IMR-90 (cell line): ENCODE data around the gene DPF3. TPM values are rescaled to one million over a fixed set of nuclear protein-coding genes. Genes with fewer than 3 reads are reported as not detected.

Experiments
- ATAC-seq: fragments of 200-7000 bp; cut with Tn5 transposase; 2 replicates; pipeline ENCODE4 v1.9.1; 2020; ENCODE audit warnings: low read depth, mild to moderate bottlenecking, moderate library complexity
- BruUV-seq: library from RNA; stranded (reverse); fragments of 400-500 nt; replicated peaks from 2 replicates; lab custom pipeline; 2021; lab: Mats Ljungman, UMichigan
- CTCF ChIA-PET: fragments of 300-600 bp; formaldehyde crosslinking; extraction: SDS; loops from one replicate; lab custom pipeline; 2021; ENCODE audit warnings: antibody characterized with exemption; lab: Yijun Ruan, JAX
- POLR2A ChIA-PET: fragments of 300-600 bp; sonication (Branson Sonifier 250); formaldehyde crosslinking; loops from one replicate; lab custom pipeline; 2022; ENCODE audit warnings: antibody characterized with exemption; ENCODE audit not compliant: unreplicated experiment; lab: Charles Lee
- DNase-seq: peaks from one replicate; pipeline ENCODE4 v3.0.0; 2013
- H2AFZ ChIP-seq: replicated peaks from 2 replicates; pipeline ENCODE3; 2013; ENCODE audit warnings: low read length, mild to moderate bottlenecking; ENCODE audit not compliant: poor library complexity
- H2AK5ac ChIP-seq: 2 replicates; pipeline ENCODE4 v1.6.1; 2013; ENCODE audit warnings: low read depth, low read length, inconsistent platforms
- H2AK9ac ChIP-seq: replicated peaks from 2 replicates; pipeline ENCODE3; 2013; ENCODE audit warnings: mild to moderate bottlenecking, low read depth, low read length, moderate library complexity; ENCODE audit not compliant: poor library complexity
- H2BK120ac ChIP-seq: 2 replicates; pipeline ENCODE4 v1.6.1; 2013; ENCODE audit warnings: low read depth, low read length, inconsistent platforms
- H2BK15ac ChIP-seq: 3 replicates; pipeline ENCODE4 v1.6.1; 2013; ENCODE audit warnings: low read depth, low read length, inconsistent platforms
- H2BK20ac ChIP-seq: 2 replicates; pipeline ENCODE4 v1.6.1; 2013; ENCODE audit warnings: low read depth, mild to moderate bottlenecking, inconsistent platforms, low read length, moderate library complexity
- H2BK5ac ChIP-seq: 2 replicates; pipeline ENCODE4 v1.6.1; 2013; ENCODE audit warnings: mild to moderate bottlenecking, low read depth, low read length, inconsistent platforms; ENCODE audit not compliant: poor library complexity, severe bottlenecking
- H3K14ac ChIP-seq: replicated peaks from 2 replicates; pipeline ENCODE4 v1.6.1; 2013; ENCODE audit warnings: low read depth, low read length, inconsistent platforms
- H3K18ac ChIP-seq: 2 replicates; pipeline ENCODE4 v1.6.1; 2013; ENCODE audit warnings: low read depth, low read length, control low read depth
- H3K23ac ChIP-seq: 2 replicates; pipeline ENCODE4 v1.6.1; 2013; ENCODE audit warnings: low read depth, low read length, inconsistent platforms
- H3K27ac ChIP-seq: 2 replicates; pipeline ENCODE4 v1.5.1; 2013; ENCODE audit warnings: mild to moderate bottlenecking, control low read depth, low read length; ENCODE audit not compliant: insufficient read depth
- H3K27me3 ChIP-seq: 2 replicates; pipeline ENCODE4 v1.6.1; 2013; ENCODE audit warnings: low read length; ENCODE audit not compliant: control insufficient read depth, insufficient read depth
- H3K36me3 ChIP-seq: 2 replicates; pipeline ENCODE4 v1.6.1; 2013; ENCODE audit warnings: low read length, mixed read lengths; ENCODE audit not compliant: control insufficient read depth, insufficient read depth
- H3K4ac ChIP-seq: 2 replicates; pipeline ENCODE4 v1.6.1; 2013; ENCODE audit warnings: low read depth, low read length, inconsistent platforms
- H3K4me1 ChIP-seq: 2 replicates; pipeline ENCODE4 v1.6.1; 2013; ENCODE audit warnings: low read length, mixed read lengths; ENCODE audit not compliant: control insufficient read depth, insufficient read depth
- H3K4me2 ChIP-seq: 2 replicates; pipeline ENCODE4 v1.6.1; 2013; ENCODE audit warnings: low read depth, mild to moderate bottlenecking, control low read depth, low read length, moderate library complexity
- H3K4me3 ChIP-seq: 2 replicates; pipeline ENCODE4 v1.5.1; 2013; ENCODE audit warnings: low read depth, mild to moderate bottlenecking, control low read depth, low read length, moderate library complexity; ENCODE audit not compliant: insufficient read depth
- H3K56ac ChIP-seq: 2 replicates; pipeline ENCODE4 v1.6.1; 2013; ENCODE audit warnings: low read length, inconsistent platforms; ENCODE audit not compliant: insufficient read depth; ENCODE audit errors: extremely low read depth
- H3K79me1 ChIP-seq, 2 experiments: 2 replicates each; pipeline ENCODE4 v1.6.1; 2013; ENCODE audit warnings: low read length in 2 of 2, inconsistent platforms in 1 of 2, low read depth in 1 of 2
- H3K9ac ChIP-seq: 2 replicates; pipeline ENCODE4 v1.6.1; 2013; ENCODE audit warnings: low read depth, low read length, control low read depth
- H3K9me1 ChIP-seq: 2 replicates; pipeline ENCODE4 v1.6.1; 2013; ENCODE audit warnings: low read length, inconsistent platforms; ENCODE audit not compliant: insufficient read depth
- H3K9me3 ChIP-seq: 2 replicates; pipeline ENCODE4 v1.6.1; 2013; ENCODE audit warnings: low read length; ENCODE audit not compliant: control insufficient read depth, insufficient read depth
- H4K20me1 ChIP-seq: 2 replicates; pipeline ENCODE4 v1.6.1; 2013; ENCODE audit warnings: low read length, inconsistent platforms; ENCODE audit not compliant: insufficient read depth
- H4K5ac ChIP-seq: 2 replicates; pipeline ENCODE4 v1.6.1; 2013; ENCODE audit warnings: mild to moderate bottlenecking, low read depth, low read length, control low read depth
- H4K8ac ChIP-seq, 2 experiments: 2 replicates each; pipeline ENCODE4 v1.6.1; 2013; ENCODE audit warnings: low read depth in 2 of 2, low read length in 2 of 2, control low read depth in 1 of 2, inconsistent platforms in 1 of 2
- H4K91ac ChIP-seq: 2 replicates; pipeline ENCODE4 v1.6.1; 2013; ENCODE audit warnings: low read depth, low read length, inconsistent platforms; ENCODE audit not compliant: insufficient read depth
- BHLHE40 ChIP-seq: fragments of 150-350 bp; IDR thresholded peaks from 2 replicates; pipeline ENCODE4 v1.6.1; 2016; ENCODE audit warnings: mild to moderate bottlenecking, low read depth, low read length
- CEBPB ChIP-seq: IDR thresholded peaks from 2 replicates; pipeline ENCODE4 v1.6.1; 2012; ENCODE audit warnings: low read depth, low read length, improper control_type of control experiment
- CHD1 ChIP-seq: IDR thresholded peaks from 2 replicates; pipeline ENCODE4 v1.6.1; 2012; ENCODE audit warnings: low read depth, low read length, improper control_type of control experiment
- FOS ChIP-seq: fragments of 150-350 bp; IDR thresholded peaks from 2 replicates; pipeline ENCODE4 v1.6.1; 2016; ENCODE audit warnings: low read depth, low read length
- MAFK ChIP-seq: IDR thresholded peaks from 2 replicates; pipeline ENCODE4 v1.6.1; 2012; ENCODE audit warnings: low read depth, low read length, improper control_type of control experiment
- MAZ ChIP-seq: IDR thresholded peaks from 2 replicates; pipeline ENCODE4 v1.6.1; 2012; ENCODE audit warnings: low read depth, mild to moderate bottlenecking, low read length, improper control_type of control experiment, moderate library complexity, borderline replicate concordance
- MXI1 ChIP-seq: IDR thresholded peaks from 2 replicates; pipeline ENCODE4 v1.6.1; 2012; ENCODE audit warnings: low read depth, mild to moderate bottlenecking, low read length, moderate library complexity, borderline replicate concordance
- NFE2L2 ChIP-seq: fragments of 150-350 bp; IDR thresholded peaks from 2 replicates; pipeline ENCODE4 v1.6.1; 2016; ENCODE audit warnings: low read depth, mild to moderate bottlenecking, low read length
- POLR2A ChIP-seq: IDR thresholded peaks from 2 replicates; pipeline ENCODE4 v1.6.1; 2012; ENCODE audit warnings: mild to moderate bottlenecking, low read depth, low read length
- RAD21 ChIP-seq: IDR thresholded peaks from 2 replicates; pipeline ENCODE4 v1.6.1; 2012; ENCODE audit warnings: low read length, improper control_type of control experiment
- RCOR1 ChIP-seq: IDR thresholded peaks from 2 replicates; pipeline ENCODE4 v1.6.1; 2012; ENCODE audit warnings: mild to moderate bottlenecking, low read length, improper control_type of control experiment; ENCODE audit not compliant: insufficient replicate concordance
- RFX5 ChIP-seq: IDR thresholded peaks from 2 replicates; pipeline ENCODE4 v1.8.0; 2012; ENCODE audit warnings: low read depth, mild to moderate bottlenecking, low read length, moderate library complexity
- SMC3 ChIP-seq: fragments of 150-350 bp; IDR thresholded peaks from 2 replicates; pipeline ENCODE4 v1.6.1; 2016; ENCODE audit warnings: low read depth, mild to moderate bottlenecking, antibody characterized with exemption, low read length, moderate library complexity
- WGBS, 2 experiments: methylation state at CpG; one replicate each; pipeline versions ENCODE4 v1.1.5 to v1.1.7; 2013; ENCODE audit warnings: missing lambda C conversion rate in 2 of 2; ENCODE audit not compliant: insufficient read length in 1 of 2; ENCODE audit errors: extremely low coverage in 2 of 2; 5-methylcytosine and 5-hydroxymethylcytosine counted together
- dilution Hi-C: fragments of 300-500 bp; cut with HindIII; formaldehyde crosslinking; loops from one replicate; pipeline ENCODE4 v1.14.3; 2018; ENCODE audit warnings: low sequenced_read_pairs; ENCODE audit not compliant: unreplicated experiment
- in situ Hi-C: fragments of 300-500 bp; cut with MboI; formaldehyde crosslinking; loops from 3 replicates; pipeline ENCODE4 v1.14.3; 2019; ENCODE audit warnings: low sequenced_read_pairs, inconsistent platforms, mixed read lengths
- intact Hi-C: fragments of 100-400 bp; cut with micrococcal nuclease; formaldehyde crosslinking; loops from 2 replicates; pipeline ENCODE4 v1.10.0; 2022
- polyA plus RNA-seq, 3 experiments: library from polyadenylated mRNA; depleted of rRNA; stranded (reverse); fragments of >200 nt; gene quantifications; 2 replicates each; pipeline ENCODE4 v1.2.3, GENCODE V29; 2012; ENCODE audit warnings: low replicate concordance in 1 of 3
- total RNA-seq: library from RNA; depleted of rRNA; stranded (reverse); fragments of >200 nt; gene quantifications from 2 replicates; pipeline ENCODE4 v1.2.3, GENCODE V29; 2012
- TF ChIP-seq, protein P1 (sequence below): conservative IDR thresholded peaks from 2 replicates; pipeline ENCODE4 v1.5.1; 2012; ENCODE audit warnings: mild to moderate bottlenecking, low read depth, low read length, improper control_type of control experiment
- TF ChIP-seq, protein P2 (sequence below): fragments of 150-350 bp; IDR thresholded peaks from 2 replicates; pipeline ENCODE4 v1.6.1; 2016; ENCODE audit warnings: low read depth, mild to moderate bottlenecking, low read length, moderate library complexity, borderline replicate concordance
- TF ChIP-seq, protein P3 (sequence below): fragments of 150-350 bp; IDR thresholded peaks from 2 replicates; pipeline ENCODE4 v1.6.1; 2017; ENCODE audit warnings: mild to moderate bottlenecking, antibody characterized with exemption, low read length, low read depth

The DPF3 gene
- total and polyA plus RNA-seq, 2 of the 4 experiments (the other 2 are of a cell fraction) = 30.5 to 32.8 TPM

DNA sequence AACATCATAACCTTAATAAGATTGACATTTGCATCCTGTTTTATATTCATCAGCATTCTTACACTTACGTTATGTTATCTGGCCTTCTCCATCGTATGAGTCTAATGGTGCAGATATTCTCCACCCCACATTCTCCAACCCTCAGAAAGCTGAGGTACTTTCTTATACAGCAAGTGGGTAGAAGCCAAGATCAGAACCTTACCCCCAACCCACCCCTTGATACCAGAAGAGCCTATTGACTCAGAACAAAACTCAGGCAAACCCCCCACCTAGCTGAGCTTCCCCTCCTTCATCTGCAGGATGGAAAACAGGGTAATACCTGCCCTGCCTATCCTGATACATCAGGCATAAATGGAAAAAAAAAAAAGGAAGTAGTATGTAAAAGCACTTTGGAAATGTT, 77.6 kb downstream of the DPF3 start:
- DNase-seq = no peak
- dilution Hi-C loops = no loop called here
- Histone ChIP-seq H4K5ac (no peak overlapping the region), H3K27ac (no peak overlapping the region), H3K4ac (no peak overlapping the region), H4K91ac (no peak overlapping the region), H3K4me2 (no peak overlapping the region), H2AK5ac (no peak overlapping the region), H2AFZ (no peak overlapping the region), H2BK20ac (no peak overlapping the region), H3K4me3 (no peak overlapping the region), H3K9me1 (peaks cover 5% of the 10 kb centered on the region; the same call in 1 of the 2 replicates), H3K14ac (no peak overlapping the region), H3K9me3 (no peaks in the 10 kb centered on the region), H2AK9ac (no peak overlapping the region), H3K4me1 (peaks cover 7% of the 10 kb centered on the region), H3K9ac (no peak overlapping the region), H4K8ac (no peak overlapping the region), H2BK5ac (no peak overlapping the region), H2BK15ac (no peak overlapping the region), H3K79me1 (peaks cover 30 to 55% of the 10 kb centered on the region in 2 experiments; a peak in 3 of 4 replicates), H4K20me1 (peaks cover 24% of the 10 kb centered on the region), H3K27me3 (no peaks in the 10 kb centered on the region), H3K18ac (no peak overlapping the region), H3K36me3 (0 out of 2 replicates have a peak, but pooled peaks cover 3% of the 10 kb centered on the region), H3K23ac (no peak overlapping the region), H3K56ac (no peak overlapping the region), H2BK120ac (no peak overlapping the region)
- in situ Hi-C loops = no loop called here
- intact Hi-C loops = no loop called here
- no TSS peak for BruUV-seq
- ChIA-PET POLR2A (no interaction called here), CTCF (no interaction called here)
- no peak for ATAC-seq
- no CpG with 5 or more reads among the region's 2 CpGs for WGBS, 2 experiments
- TF ChIP-seq RAD21 (no peak), MAFK (no peak), SMC3 (no peak), POLR2A (no peak), BHLHE40 (no peak), CHD1 (no peak), FOS (no peak), RFX5 (no peak), CEBPB (no peak), MAZ (no peak), NFE2L2 (no peak), MXI1 (no peak), RCOR1 (no peak)
- TF ChIP-seq, protein P1, sequence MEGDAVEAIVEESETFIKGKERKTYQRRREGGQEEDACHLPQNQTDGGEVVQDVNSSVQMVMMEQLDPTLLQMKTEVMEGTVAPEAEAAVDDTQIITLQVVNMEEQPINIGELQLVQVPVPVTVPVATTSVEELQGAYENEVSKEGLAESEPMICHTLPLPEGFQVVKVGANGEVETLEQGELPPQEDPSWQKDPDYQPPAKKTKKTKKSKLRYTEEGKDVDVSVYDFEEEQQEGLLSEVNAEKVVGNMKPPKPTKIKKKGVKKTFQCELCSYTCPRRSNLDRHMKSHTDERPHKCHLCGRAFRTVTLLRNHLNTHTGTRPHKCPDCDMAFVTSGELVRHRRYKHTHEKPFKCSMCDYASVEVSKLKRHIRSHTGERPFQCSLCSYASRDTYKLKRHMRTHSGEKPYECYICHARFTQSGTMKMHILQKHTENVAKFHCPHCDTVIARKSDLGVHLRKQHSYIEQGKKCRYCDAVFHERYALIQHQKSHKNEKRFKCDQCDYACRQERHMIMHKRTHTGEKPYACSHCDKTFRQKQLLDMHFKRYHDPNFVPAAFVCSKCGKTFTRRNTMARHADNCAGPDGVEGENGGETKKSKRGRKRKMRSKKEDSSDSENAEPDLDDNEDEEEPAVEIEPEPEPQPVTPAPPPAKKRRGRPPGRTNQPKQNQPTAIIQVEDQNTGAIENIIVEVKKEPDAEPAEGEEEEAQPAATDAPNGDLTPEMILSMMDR = no peak
- TF ChIP-seq, protein P2, sequence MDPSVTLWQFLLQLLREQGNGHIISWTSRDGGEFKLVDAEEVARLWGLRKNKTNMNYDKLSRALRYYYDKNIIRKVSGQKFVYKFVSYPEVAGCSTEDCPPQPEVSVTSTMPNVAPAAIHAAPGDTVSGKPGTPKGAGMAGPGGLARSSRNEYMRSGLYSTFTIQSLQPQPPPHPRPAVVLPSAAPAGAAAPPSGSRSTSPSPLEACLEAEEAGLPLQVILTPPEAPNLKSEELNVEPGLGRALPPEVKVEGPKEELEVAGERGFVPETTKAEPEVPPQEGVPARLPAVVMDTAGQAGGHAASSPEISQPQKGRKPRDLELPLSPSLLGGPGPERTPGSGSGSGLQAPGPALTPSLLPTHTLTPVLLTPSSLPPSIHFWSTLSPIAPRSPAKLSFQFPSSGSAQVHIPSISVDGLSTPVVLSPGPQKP = no peak
- TF ChIP-seq, protein P3, sequence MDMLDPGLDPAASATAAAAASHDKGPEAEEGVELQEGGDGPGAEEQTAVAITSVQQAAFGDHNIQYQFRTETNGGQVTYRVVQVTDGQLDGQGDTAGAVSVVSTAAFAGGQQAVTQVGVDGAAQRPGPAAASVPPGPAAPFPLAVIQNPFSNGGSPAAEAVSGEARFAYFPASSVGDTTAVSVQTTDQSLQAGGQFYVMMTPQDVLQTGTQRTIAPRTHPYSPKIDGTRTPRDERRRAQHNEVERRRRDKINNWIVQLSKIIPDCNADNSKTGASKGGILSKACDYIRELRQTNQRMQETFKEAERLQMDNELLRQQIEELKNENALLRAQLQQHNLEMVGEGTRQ = no peak
